Measurements from ENCODE around the gene NCKAP5.

DNA sequence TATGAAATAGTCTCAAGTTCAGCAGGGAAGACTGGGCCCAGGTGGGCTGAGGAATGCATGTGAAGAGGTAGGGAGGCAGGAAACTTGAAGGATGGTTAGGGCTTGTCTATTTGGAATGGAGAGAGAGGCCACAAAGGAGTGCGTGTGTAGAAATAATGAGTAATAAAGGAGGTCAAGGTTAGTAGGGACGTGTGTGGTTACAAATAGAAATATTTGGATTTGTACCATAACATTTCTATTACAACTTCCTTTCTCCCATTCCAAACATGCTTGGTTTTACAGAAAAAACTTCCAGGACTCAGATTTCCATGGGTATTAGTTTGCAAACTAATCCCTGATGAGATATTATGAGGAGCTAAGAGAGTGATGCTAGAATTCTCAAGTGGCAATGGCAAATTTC, 280.6 kb downstream of the NCKAP5 start:
- TF ChIP-seq NFRKB (IDR thresholded peaks at IDR 0.05): no peak
- no peak for TF ChIP-seq SP1 (IDR thresholded peaks at IDR 0.05)
- TF ChIP-seq ELF4 (IDR thresholded peaks at IDR 0.05): no peak
- no peak for TF ChIP-seq ZNF384 (IDR thresholded peaks at IDR 0.05)

Data from HEK293T (cell line).